Measurements from ENCODE around the gene GPRIN1.
A peak's percentile ranks its signal among the peaks of the same experiment; 100 is the strongest.
"Not testable (repeated sequence)": the region's sequence is repeated elsewhere in the genome, so short reads cannot be mapped to it uniquely, and the experiment has no call there.

GPRIN1 gene

DNA sequence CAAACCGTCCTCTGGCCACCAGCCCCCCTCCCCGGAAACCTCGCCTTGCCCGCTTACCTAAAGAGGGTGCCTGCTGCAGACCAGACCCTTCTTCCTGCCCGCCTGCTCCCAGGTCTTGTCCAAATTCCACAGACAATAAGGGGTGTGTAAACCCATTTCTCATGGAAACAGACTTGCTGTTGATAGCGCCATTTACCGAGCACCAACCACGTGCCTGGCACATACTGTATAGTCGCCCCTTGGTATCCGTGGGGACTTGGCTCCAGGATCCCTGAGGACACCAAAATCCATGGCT lies 35.7 kb downstream of the GPRIN1 start:
- DNase-seq (ENCODE audit: low read depth), result no peak

DNA sequence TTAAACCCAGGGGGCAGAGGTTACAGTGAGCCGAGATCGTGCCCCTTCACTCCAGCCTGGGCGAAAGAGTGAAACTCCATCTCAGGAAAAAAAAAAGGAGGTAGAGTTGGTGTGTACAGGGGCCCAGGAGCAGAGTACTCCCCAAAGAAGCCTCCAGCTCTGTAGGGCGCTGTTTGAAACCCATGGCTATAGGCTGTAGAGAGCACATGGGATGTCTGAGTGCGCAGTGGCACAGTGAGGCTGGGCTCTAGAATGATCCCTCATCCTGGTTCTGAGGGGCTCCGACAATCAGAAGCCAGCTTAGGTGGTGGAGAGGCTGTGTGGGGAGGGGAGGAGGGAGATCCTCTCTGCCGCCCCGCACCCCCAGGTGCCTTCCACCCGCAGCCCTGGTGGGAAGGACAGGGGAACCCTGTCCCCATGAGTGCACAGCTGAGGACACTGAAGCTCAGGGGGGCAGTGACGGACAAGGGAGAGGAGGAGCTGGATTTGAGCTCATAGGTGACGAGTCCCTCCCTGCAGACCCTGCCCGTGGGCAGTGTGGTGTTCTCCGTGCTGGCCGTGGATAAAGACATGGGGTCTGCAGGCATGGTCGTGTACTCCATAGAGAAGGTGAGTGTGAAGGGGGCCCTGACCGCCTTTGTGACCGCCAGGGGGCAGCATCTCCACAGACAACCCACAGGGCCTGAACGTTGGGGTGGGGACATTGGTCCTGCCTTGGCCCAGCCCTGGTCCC lies 36.2 kb downstream of the GPRIN1 start:
- peak; percentile 17 for DNase-seq (ENCODE audit: low read depth)

DNA sequence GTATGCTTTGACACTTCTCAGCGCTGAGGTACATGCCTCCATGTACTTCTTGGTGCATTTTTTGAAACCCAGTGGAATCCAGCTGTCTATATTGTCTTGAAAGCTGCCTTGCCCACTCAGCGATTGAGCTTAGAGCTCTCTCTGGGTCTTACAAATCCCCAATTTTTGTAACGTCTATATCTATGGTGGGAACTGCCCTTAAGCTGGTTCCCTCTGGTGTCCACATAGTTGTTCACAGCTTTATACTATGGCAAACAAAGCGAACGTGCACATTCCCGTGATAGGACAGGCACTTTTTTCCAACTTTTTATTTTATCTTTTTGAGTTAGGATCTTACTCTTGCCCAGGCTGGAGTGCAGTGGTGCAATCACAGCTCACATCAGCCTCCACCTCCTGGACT lies 39.9 kb downstream of the GPRIN1 start:
- DNase-seq (ENCODE audit: low read depth), result no peak

DNA sequence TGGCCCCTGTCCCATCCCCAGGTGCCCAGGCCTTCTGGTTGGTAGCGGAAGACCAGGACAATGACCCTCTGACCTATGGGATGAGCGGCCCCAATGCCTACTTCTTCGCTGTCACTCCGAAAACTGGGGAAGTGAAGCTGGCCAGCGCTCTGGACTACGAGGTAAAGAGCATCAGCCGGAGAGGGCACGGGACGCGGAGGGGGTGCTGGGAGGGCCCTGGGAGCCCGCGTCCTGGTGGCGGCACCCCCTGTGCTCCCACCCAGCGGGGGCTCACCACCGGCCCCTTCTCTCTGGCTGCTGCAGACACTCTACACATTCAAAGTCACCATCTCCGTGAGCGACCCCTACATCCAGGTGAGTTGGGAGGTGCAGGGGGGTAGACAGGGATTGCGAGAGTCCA lies 41.3 kb downstream of the GPRIN1 start:
- DNase-seq (ENCODE audit: low read depth), result no peak

DNA sequence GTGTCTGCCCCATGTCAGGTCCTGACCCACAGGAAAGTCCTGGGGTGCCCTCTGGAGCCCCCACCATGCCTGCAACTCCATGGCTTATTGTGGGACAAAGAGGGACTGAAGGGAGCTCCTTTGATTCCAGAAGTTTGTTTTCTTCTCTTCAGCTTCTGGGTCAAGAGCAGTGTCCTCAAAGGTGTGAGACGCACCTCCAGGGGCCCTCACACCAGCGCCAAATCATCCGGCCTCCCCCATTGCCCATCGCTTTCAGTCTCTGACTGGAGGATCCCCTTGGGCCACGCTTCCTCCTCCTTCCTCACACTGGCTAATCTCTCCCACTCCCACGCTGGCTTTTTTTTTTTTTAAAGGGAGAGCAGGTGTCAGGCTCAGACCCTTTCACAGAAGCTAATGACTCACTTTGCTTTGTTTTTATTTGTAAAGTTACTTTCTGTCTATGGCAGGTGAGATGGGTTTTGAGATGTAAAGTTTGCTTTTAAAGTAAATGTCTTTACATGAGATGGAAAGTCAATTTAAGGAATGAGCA lies 44.1 kb downstream of the GPRIN1 start:
- DNase-seq (ENCODE audit: low read depth), result no peak

DNA sequence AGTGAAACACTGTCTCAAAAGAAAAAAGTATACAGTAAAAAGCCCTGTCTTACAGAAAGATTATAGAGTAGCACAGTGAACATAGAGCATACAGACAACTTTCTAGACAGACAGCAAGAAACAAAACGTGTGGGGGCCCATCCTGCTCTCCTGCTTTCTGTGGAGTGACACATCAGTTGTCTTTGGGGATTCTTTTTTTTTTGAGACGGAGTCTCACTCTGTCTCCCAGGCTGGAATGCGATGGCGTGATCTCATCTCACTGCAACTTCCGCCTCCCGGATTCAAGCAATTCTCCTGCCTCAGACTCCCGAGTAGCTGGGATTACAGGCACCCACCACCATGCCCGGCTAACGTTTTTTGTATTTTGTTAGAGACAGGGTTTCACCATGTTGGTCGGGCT lies 46.0 kb downstream of the GPRIN1 start:
- DNase-seq (ENCODE audit: low read depth), result no peak

DNA sequence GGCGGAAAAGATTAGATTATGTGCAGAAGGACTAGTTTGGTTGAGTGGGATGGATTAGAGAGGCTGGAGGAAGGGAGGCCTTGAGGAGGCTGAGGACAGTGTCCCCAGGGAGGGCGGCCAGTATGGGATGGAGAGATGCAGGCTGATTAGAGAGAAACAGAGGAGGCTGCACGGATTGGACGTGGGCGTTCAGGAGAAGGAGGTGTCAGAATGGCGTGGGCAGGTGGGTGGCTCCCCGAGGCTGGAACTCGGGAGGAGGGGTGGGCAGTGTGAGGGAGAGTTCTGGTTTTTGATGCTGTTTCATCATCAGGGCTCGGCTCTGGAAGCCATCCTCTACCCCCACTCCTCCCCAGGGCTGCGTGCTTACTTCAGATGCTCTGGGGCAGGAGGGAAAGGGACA lies 47.8 kb downstream of the GPRIN1 start:
- no peak for DNase-seq (ENCODE audit: low read depth)

DNA sequence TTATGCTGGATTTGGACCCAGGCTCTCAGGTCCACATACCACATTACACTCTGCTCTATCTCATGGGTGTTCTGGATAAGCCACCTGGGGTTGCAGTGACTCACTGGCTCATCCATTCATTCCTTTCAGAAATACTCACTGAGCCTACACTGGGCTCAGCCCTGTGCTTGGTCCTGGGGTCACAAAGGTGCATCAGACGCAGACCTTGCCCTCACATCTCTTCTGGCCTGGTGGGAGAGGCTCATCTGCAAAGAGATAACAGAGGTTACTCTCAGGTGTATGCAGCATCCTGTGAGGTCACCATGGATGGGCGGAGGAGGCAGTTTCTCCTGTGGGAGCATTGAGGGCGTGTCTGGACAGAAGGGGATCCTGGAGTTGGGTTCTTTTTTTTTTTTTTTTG lies 48.7 kb downstream of the GPRIN1 start:
- DNase-seq (ENCODE audit: low read depth), result no peak

DNA sequence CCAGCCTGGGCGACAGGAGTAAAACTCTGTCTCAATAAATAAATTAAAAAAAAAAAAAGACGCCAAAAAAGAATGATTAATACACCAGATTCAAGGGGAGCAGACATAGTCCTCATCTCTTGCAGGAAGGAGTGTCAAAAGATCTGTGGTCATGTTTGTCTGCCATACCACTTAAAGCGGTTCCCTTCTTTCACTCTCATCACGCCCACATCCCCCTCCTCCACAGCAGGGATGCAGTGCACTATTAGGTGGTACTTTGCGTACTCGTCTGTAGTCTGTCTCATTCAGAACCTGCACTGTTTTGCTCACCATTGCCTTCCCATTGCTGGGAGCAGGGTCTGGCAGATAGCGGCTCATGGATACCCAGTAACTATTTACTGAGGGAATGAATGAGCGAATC lies 49.6 kb downstream of the GPRIN1 start:
- DNase-seq (ENCODE audit: low read depth), result no peak

DNA sequence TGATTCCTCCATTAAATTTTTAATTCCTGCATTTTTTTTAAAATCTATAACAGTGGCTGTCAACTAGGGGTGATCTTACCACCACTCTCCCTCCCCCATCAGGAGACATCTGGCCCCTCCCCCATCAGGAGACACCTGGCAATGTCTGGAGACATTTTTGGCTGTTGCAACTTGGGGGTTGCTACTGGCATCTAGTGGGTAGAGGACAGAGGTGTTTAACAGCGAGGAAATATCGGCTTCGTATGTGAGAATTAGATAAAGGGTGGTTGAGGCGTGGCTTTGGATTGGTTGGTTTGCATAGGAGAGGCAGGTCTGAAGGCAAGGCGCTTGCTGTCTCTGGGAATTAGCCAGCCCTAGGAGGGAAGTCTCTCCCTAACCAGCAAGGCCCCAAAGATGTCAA lies 50.3 kb downstream of the GPRIN1 start:
- no peak for DNase-seq (ENCODE audit: low read depth)

DNA sequence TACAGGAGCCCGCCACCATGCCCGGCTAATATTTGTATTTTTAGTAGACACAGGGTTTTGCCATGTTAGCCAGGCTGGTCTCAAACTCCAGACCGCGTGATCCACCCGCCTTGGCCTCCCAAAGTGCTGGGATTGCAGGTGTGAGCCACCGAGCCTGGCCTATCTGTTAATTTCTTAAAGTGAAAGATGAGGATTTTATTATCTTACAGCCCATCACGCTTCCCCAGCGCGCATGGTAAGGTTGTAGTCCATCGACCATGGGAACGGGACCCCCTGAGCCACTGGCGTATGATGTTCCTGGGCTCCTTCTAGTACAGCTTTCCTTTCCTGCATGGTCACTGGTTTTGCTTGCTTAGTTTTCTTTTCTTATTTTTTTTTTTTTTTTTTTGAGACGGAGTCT lies 52.1 kb downstream of the GPRIN1 start:
- no peak for DNase-seq (ENCODE audit: low read depth)

DNA sequence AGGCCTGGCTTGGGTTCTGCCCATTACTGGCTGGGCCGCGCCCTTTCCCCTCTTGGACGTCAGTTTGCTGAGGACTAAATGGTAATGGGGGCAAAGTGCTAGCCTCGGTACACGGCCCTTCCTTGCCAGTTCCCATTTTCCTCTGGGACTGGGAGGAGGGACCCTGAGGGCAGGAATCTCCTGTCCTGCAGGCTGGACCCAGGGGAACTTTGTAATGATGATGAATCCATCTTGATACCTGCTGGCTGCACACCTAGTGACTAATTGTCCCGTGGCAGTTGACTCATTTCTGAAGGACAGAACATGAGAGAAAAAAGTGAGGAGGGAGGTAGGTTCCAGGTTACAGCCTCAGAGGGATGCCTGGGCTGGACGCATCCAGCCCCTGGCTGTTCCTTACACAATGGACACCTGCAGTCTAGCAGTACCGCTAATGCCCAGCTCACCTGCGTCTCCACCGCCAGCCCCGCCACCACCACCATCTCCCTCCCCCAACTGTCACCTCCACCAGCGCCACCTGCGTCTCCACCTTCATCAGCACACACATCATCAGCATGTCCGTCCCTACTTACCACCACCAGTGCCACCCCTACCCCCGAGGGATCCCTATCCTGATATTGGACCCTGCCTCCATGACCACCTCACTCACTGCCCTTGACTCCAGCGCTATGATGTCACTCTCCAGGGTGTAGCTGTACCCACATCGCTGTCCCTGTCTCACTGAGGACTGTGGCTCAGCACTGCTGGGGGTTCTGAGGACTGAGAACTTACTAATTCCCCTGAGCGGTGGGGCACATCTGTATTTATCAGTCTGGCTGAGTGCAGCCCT lies 56.5 kb downstream of the GPRIN1 start:
- no peak for DNase-seq (ENCODE audit: low read depth)

DNA sequence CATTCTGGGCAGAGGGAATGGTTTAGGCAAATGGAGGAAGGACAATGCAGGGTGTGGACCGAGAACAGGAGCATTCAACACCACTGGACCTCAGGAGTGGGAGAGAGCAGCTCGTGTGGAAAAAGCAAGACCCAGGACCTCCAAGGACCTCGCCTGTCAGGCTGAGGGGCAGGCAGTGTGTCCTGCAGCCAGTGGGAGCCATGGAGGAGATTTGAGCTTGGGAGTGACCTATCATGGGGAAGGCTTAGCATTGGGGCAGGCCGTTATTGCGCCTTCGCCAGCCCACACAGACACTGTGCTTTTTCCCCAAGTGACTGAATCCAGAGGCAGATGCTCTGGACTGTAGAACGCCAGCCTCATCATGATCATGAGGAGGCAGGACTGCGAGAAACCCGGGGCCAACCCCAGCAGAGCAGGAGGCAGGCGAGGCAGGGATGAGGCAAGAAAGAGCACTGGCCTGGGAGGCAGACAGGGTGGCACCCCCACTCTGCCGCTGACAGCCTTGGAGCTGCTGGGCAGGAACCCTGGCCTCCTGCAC lies 57.6 kb downstream of the GPRIN1 start:
- no peak for DNase-seq (ENCODE audit: low read depth)

DNA sequence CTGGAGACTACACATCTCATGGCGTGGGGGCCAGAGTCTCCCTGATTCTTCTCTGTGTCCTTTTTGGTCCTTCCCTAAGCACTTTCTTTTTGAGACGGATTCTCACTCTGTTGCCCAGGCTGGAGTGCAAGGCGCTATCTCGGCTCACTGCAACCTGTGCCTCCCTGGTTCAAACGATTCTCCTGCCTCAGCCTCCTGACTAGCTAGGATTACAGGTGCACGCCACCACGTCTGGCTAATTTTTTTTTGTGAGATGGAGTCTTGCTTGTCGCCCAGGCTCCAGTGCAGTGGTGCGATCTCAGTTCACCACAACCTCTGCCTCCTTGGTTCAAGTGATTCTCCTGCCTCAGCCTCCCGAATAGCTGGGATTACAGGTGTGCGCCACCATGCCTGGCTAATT lies 59.0 kb downstream of the GPRIN1 start:
- not testable (repeated sequence) for DNase-seq (ENCODE audit: low read depth)

DNA sequence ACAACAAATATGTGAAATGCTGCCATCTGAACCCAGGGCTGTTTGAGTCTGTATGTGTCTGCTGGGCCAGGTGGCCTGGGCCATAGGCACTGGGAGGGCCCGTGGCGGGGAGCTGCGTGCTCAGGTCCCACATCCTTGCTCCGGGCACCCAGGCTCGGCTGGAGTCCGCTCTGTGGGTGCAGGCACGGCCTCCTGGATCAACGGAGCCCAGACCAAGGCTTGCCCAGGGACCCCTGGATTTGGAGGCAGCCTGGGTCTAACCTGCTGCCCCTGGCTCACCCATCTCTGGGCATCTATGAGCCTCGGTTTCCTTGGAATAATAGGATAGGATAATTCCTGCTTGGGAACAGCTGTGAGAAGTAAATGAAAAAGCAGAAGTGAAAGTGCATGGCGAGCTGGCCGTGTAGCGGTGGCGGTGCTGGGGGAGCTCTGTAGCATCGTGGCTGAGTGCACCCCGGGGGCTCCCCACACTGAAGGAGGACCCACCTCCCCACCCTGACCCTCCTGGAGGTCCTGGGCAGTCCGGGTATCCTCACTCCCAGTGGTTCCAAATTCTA lies 59.6 kb downstream of the GPRIN1 start:
- no peak for DNase-seq (ENCODE audit: low read depth)

DNA sequence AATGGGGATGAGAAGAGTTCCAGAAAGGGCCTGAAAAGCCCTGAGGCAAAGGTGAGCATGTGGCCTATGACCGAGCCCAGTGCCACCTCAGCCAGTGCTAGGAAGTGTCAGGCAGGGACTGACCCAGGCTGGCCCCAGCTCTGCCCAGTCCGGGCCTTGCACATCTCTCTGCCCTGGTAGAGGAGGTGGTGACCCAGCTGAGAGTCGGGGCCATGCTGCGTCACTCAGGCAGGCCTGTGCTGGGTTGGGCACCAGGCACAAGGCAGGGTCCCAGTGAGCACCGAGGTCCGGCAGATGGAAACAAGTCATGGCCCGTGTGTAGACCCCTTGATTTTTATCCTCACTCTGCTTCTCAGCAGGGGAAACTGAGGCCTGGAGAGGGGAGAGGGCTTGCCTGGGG lies 60.1 kb downstream of the GPRIN1 start:
- no peak for DNase-seq (ENCODE audit: low read depth)

DNA sequence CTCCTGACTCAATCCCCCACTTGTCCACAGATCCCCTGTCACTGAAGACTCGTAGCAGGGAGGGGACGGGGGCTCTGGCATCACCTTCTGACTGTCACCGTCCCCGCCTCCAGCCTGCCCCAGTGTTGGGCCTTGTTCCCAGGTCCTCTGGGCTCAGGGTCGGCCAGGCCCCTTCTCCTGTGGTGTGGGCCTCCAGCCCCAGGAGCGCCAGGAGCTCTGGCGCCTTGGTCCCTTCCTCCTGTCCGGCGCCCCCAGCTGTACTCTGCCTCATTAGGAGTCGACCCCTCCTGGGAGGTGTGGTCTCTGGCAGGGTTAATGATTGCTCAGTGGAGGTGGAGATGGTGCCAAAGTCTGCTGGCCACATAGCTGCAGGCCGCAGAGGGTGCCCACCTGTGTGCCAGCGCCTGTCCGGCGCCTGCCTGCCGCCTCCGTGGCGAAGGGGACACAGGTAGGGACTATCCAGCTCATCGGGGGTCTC lies 61.0 kb downstream of the GPRIN1 start, which contains the start of gene CDHR2:
Gene CDHR2 (plus strand): TSS at position 376 of the 478 bp plus-strand sequence. CDS start 16,011 bp downstream, outside the sequence.
- DNase-seq (ENCODE audit: low read depth), result no peak

DNA sequence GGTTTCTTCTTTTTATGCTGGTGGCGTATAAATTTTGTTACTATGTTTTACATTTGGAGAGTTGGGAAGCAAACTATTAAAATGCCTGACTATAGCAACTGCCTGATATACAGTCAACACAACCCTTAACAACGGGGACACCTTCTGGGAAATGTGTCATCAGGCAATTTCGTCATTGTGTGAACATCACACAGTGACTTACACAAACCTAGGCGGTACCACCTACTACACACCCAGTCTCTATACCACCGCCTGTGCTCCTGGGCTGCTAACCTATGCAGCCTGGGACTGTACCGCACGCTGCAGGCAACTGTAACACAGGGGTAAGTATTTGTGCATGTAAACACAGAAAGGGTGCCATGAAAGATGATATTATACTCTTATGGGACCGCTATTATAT lies 62.2 kb downstream of the GPRIN1 start:
- no peak for DNase-seq (ENCODE audit: low read depth)
